GM19025 (cell line): Measurements from ENCODE around the gene RNH1.

Source experiments
- ATAC-seq: cut with Tn5 transposase; IDR thresholded peaks from one replicate; pipeline ENCODE4 v1.9.1; 2021; ENCODE audit warnings: mild to moderate bottlenecking, low read depth, moderate library complexity; ENCODE audit not compliant: unreplicated experiment

RNH1 gene

DNA sequence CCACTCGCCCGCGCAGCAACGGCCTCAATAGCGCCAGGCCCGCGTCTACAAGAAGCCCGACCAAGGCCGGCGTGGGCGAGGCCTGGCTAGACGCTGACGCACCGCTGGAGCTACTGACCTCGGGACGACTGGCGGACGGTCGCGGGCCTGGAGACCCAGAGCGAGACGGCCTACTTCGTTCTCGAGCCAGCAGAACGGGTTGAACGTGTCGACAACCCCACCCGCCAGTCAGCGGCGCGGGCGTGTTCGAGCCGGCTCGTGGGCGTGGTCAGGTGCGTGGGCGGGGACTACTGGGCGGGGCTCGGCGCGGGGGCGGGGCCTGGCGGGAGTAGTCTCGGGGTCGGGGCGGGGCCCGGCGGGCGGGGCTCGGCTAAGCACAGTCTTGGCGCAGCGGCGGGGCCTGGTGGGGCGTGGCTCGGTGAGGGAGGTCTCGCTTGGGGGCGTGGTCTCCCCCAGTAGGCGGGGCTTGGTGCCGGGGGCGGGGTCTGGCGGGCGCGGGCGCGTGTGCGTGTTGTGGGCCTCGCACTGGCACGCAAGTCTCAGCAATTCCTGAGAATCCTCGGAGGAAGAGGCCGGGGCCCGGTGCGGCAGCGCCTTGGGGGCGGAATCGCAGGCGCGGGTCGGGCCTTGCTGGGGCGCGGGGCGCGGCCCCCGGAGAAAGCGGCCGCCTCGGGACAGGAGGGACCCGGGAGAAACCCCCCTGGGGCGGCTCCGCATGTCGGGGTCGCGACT lies at the start of gene RNH1:
TSS of gene RNH1 (minus strand) at position 248 of the 732 bp plus-strand sequence. CDS start 5,080 bp downstream, outside the sequence.
- peak; percentile 43 for ATAC-seq

DNA sequence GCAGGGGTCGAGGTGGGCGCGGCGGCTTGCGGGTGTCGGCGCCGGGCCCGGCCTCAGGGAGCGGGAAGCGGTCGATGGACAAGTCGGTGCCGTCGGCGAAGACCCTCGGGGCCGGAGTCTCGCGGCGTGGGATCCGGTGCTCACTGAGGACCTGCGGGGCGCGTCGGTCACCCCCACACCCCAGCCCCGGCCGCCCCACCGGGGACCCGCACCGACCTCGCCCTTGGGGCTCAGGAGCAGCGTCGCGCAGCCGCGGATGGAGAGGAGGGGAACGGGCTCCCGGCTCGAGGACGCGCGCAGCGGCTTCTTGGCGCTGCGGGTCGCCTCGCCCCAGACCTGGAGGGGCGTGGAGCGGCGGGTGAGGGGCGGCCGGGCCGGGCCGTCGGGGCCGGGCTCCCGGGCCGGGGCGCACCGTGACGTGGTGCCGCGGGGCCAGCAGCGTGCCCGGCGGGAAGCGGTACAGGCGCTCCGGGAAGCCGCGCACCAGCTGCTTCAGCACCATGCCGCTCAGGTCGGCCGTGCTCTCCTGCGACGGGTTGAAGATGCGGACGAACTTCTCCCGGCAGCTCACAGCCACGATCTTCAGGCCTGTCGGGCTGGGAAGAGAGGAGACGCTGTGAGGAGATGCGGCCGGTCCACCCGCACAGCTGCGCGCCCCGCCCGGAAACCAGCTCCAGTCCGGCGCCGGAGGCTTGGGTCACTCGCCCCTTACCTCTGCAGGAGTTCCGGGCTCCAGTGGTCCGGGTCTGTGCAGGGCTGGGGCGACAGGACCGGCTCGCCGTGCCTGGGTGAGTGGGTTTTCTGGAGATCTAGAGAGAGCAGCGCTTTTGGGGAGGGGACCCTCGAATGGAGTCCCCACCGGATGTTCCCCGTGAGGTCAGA lies 49.0 kb upstream of the RNH1 start:
- no peak for ATAC-seq

DNA sequence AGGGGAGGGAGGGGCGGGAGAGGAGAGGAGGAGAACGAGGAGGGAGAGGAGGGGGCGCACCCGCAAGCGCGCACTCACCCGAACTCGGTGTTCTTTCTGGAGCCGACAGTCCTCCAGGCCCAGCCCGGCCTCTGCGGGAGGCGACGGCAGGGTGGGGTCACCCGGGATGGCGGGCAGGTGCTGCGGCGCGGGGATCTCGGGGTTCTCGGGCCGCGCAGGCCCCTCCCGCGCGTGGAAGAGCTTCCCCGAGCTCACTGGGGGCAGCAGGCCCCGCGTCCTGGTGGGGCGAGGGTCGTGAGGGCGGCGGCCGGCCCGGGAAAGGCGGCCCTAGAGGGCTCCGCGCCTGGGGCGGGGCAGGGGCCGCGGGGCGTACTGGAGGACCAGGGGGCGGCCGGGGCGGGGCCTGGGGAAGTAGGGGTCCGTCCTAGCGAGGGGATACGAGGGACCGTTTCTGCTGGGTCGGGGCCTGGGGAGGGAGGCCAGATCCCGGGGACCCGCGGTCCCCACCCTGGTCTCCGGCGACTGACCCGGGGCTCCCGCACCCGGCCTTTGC lies 48.3 kb upstream of the RNH1 start:
- ATAC-seq: no peak

DNA sequence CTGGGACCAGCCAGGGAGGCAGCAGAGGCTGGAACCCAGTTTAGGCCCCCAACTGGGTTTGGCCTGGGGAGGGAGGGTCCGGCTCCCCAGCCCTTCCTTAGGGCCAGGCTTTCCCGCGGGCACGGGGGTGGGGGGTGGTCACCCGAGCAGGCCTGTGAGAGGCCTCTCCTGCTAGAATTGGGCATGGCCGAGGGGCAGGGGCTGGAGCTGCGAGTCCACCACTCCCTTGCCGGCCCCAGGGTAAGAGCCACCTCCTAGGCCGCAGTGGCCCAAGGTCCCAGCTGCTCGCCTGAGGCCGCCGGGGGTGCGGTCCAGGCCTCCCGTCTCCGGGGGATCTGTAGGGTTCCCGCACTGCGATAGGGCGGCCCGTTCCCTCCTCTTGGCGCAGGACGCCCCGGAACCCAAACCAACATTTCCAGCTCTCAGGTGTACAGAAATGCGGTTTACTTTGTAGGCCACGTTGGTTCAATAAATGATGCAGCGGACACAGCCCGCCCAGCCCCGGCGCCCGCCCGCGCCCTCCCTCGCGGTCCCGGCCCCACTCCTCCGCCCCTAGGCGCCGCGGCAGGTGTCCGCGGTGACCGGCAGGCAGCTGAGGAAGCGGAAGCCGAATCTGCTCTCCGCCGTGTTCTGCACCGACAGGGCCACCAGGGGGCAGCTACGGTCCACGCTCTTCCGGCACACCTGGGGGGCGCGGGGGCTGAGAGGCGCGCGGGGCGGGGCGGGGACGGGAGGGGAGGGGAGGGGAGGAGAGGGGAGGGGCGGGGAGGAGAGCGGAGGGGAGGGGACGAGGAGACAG lies 47.6 kb upstream of the RNH1 start:
- peak; percentile 42 for ATAC-seq

DNA sequence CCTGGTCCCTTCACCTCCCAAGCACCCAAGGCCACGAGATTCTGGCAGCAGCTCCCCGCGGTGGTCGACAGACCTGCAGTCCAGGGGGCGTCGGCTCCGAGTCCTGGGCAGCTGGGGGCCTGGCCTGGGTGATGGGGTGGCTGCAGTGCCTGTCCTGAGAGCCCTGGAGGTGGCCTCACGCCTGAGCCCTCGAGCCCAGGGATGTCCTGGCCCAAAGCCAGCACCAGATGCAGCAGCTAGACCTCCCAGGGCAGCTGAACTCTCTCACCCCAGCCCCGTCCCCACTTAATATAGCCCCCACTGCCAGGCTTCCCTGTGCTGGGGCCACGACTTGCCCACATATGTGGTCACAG lies 46.9 kb upstream of the RNH1 start:
- no peak for ATAC-seq

DNA sequence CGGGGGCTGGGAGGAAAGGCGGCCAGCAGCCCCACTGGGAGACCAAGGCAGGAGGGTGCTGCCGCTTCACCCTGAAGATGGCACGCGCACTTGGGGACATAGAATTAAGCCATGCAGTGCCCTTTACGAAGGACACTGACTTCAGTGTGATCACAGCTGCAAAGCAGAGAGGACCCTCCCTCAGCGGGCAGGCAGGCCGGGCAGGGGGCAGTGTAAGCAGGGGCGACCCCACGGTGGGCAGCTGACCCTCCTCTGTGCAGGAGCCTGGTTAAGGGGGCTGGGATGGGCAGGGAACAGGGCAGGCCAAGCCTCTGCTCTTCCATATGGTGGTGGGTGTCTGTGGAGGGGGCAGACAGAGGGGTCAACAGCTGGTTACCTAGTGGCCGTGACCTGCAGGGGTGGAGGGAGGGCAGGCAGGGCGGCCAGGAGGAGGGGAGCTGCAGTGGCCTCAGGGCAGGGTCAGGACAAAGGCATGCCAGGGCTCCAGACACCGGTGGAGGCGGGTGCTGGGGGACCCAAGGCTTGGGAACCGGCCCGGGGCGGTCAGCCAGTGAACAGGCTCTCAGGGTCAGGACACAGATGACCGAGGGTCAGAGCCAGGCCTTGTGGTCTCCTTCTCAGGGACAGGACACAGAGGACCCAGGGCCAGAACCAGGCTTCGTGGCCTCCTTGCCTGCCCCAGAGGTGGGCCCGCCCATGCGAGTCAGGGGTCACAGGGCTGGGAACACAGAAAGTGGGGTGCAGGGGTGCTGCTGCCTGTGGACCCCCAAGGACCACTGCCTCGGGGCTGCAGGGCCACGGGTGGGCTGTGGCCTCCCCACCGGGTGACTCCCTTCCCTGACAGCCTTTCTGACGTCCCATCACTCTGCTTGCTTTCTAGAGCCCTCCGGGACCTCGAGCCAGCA lies 46.3 kb upstream of the RNH1 start:
- ATAC-seq: no peak

DNA sequence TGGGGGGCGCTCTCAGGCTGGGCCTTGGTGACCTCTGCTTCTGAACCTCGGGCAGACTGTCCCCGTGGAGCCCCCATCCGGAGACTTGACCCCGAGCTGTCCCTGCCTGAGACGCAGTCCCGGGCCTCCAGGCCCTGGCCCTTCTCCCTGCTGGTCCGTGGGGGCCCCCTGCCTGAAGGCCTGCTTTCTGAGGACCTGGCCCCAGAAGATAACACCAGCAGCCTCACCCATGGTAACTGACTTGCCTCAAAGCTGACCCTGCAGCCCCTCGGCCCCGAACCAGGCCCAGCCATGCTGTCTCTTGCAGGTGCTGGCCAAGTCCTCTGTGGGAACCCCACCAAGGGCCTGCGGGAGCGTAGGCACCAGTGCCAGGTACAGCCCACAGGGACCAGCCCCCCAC lies 44.6 kb upstream of the RNH1 start:
- no peak for ATAC-seq

DNA sequence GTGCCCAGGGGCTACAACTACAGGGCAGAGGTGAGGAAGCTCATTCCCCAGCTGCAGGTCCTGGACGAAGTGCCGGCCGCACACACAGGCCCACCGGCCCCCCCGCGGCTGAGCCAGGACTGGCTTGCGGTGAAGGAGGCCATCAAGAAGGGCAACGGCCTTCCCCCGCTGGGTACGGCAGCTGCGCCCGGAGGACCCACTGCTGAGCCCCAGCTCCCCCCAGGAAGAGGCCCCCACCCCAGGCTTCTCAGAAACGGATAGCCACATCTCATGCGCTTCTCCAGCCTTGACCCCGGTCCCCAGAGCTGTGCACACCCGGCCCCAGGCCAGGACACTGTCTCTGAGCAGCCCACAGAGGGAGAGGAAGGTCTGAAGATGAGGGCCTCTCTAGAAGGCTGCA lies 44.1 kb upstream of the RNH1 start:
- no peak for ATAC-seq

DNA sequence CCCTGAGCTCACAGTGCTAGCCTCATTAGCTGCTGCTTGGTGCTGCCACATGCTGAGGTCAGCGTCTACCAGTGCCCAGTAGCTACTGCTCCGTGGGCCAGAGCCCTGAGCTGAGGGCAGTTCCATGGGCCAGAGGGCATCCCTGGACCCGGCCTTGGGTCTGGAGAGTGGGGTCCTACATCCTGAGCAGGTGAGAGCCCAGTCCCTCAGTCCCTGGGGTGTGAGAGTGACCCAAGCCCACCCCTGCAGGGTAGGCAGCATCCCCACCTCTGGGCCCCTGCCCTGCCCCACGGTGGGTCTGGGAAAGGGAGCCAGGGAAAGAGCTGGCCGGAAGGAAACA lies 43.7 kb upstream of the RNH1 start:
- ATAC-seq: no peak

DNA sequence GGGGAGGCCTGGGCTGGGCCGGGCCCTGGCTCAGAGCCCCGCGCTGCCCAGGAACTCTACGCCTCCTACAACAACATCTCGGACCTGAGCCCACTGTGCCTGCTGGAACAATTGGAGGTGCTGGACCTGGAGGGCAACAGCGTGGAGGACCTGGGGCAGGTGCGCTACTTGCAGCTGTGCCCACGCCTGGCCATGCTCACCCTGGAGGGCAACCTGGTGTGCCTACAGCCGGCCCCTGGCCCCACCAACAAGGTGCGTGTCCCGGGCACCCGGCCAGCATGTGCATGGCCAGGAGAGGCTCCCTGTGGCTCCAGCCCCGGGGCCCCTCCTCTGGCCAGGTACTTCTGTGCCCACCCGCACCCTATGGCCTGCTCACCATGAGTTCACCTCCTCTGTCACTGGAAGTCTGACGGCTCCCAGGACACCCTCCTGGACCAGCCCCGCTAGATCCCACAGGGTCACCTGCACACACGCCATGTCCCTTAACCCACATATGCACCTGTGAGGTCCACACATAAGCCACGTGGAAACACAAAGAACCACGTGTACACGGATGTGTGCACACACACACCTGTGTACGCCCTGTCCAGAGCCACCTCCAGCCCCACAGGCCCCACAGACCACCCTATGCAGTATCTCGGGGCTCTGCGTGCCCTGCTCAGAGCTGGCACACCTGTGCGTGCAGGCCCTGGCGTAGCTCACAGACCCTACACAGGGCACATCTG lies 43.1 kb upstream of the RNH1 start:
- ATAC-seq: no peak

DNA sequence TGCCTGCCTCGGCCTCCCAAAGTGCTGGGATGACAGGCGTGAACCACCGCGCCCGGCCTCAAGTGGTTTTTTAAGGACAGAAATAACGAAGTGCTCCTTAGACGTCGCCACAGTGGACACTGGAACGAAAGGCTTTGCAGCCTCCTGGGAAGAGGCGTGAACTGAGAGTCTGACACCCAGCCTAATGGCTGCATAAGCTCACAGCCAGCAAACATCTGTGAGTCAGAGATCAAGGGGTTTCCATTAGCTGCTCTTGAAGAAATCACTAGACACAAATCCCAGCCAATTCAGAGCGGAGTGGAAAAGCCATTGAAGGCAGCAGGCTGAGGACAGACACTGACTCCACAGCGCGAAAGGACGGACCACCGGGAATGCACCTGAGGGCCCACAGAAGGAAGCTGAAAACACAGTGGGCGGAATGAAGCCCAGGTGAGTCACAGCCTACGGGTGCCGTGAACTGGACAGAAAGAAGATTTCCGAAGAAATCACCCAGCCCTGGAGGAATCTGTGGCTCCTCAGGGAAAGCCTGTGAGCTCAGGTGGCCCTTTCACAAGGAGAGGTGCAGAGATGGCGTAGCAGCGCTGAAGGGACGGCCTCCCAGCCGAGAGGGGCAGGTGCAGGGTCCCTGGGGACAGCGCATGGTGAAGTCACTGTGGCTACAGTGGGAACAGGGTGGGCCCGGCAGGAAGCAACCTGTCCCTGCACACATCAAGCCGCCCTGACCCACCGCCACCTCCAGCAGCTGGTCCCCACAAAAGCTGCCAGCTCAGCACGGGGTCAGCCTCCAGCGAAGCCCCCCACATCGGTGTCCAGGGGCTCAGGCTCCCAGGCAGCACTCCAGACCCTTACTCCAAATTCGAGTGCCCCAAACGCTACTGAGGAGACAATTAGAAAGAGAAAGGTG lies 41.9 kb upstream of the RNH1 start:
- no peak for ATAC-seq

DNA sequence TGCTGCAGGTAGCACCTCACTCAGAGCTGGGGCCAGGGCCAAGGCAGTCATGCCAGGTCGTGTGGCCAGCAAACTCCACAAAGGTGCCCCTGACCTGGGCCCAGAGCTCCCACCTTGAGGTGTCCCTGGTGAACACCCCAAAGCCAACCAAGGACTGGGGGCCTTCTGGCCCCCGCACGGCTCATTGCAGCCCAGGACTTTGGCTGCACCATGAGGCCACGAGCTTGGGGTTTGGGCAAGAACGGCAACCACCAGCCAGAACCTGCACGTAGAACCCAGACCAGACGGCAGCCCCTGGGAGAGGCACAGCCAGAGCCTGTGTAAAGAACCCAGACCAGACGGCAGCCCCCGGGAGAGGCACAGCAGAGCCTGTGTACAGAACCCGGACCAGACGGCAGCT lies 38.1 kb upstream of the RNH1 start:
- no peak for ATAC-seq

DNA sequence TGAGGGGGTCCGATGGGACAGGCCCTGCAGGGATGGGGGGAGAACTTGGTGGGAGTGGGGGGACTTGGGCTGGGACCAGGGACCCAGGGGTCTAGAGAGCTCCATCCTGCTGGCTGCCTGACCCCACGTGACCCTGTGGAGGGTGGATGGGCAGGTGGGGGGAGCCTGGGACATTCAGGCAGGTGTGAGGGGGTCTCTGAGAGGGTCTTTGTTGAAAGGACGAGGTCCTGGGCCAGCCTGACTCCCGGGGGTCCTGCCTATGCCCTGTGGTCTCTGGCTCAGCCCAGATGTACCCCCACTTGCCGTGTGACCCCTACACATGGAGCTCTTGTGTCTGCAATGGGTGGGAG lies 37.8 kb upstream of the RNH1 start:
- ATAC-seq: no peak

DNA sequence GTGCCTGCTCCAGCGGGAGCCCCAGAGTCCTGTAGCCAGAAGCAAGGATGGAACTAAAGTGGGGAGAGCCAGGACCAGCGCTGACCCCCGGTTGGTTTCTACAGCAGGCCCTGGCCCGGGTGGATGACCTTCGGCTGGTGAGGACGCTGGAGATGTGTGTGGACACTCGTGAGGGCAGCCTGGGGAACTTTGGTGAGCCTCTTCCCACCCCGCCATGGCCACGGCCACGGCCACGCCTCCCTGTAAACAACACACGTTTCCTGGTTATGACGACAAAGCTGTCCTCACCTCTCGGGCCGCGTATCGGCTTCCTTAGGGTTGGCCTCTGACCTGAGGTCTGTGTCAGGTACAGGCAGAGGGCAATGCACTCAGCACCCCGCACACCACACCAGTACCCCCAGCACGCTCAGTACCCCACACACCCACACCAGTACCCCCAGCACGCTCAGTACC lies 34.4 kb upstream of the RNH1 start:
- no peak for ATAC-seq

DNA sequence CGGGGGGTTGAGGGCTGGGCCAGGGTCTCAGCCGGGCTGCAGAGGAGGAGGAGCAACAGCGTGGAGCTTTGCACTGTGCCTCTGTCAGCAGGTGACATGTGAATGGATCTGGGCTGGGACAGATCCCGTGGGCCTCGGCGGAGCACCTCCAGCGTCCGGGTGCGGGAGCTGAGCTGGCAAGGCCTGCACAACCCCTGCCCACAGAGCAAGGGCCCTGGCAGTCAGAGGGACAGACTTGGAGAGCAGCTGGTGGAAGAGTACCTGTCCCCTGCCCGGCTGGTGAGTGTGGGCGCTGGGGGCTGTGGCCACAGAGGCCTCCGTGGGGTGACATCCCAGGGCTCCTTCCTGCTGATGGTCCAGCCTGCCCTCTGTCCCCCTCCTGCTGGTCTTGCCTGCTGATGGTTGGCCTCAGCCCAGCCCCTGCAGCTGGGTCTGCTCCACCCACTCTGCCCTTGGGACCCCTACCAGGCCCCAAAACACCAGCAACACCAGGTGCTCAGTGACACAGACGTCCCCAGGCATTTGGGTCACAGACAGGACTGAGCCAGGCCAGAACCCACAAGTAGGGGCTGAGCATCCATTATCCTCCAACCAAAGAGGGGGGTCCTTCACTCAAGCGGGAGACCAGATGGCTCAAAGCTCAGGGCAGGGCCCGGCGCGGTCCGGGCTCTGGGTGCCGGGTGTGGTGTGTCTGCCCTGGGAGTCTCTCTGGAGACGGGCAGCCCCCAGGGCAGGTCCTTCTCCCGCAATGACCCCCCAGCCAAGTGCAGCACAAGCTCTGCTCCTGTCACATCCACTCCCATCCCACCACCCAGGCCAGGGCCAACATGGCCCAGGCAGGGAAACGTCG lies 33.8 kb upstream of the RNH1 start:
- no peak for ATAC-seq

DNA sequence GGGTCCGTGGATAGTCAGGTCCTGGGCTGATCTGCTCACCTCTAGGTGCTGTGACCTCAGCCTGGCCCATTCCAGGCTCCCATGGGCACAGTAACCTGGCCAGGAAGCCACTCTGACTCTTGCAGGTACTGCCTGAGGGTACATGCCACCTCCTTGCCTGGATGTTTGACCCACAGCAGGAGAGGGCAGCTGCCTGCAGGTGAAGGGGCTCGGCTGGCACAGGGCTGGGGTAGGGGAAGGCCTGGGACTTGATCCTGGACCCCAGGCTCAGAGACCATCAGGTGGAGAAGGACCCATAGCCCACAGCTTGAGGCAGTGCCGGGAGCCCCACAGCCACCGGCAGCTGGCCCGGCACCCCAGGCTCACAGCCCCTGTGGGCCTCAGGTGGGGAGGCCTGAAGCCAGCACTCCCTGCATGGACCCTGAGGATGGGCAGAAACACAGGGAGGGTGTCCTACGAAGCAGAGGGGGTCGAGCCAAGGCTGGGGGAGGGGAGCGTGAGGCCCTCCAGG lies 33.0 kb upstream of the RNH1 start:
- no peak for ATAC-seq

DNA sequence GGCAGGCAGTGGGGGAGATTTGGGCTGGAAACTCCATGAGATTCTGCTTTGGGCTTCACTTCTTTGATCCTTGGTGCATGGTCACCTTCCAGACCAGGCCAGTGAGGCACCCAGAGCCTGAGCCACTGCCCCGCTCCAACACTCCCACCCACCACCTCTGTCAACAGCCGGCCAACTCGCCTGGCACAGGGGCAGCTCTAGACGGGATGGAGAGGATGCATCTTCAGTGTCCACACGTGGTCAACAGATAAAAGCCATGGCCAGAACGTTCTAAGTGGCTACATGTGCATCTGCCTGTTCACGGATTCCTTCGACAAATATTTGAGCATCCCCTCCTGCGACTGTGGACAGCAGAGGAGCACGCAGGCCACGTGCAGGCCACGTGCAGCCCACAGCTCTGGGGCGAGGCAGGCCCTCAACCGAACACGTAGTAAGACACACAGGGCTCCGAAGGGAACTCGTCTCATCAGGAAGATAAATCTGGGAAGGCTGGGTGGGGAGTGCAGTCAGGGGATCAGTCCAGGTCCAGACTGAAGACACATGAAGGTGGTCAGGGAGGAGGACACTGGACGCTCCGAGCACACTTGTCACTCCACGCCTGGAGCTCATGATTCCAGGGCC lies 31.5 kb upstream of the RNH1 start:
- no peak for ATAC-seq
